Measurements from ENCODE around the gene VSX2.

Gene VSX2

GRCh38 chr14:74238974-74239847 lies at the start of gene VSX2:
Gene VSX2 (plus strand): TSS chr14:74239449. CDS start chr14:74239562, 113 bp downstream.
- DNase-seq (ENCODE audit: low spot score) = no peak

GRCh38 chr14:74190927-74191575 lies 48.2 kb upstream of the VSX2 start:
- DNase-seq (ENCODE audit: low spot score) = no peak

- DNase-seq (ENCODE audit: low spot score) = no peak
These were observed 44.6 kb upstream of the VSX2 start for GRCh38 chr14:74194506-74195274.

- no peak for DNase-seq (ENCODE audit: low spot score)
These were observed 43.6 kb upstream of the VSX2 start for GRCh38 chr14:74195623-74196022.

- no peak for DNase-seq (ENCODE audit: low spot score)
These were observed 40.6 kb upstream of the VSX2 start for GRCh38 chr14:74198441-74199234.

- DNase-seq (ENCODE audit: low spot score) = no peak
These were observed 37.1 kb upstream of the VSX2 start for GRCh38 chr14:74202113-74202512.

GRCh38 chr14:74203639-74204038 lies 35.6 kb upstream of the VSX2 start:
- DNase-seq (ENCODE audit: low spot score) = no peak

- DNase-seq (ENCODE audit: low spot score) = no peak
These were observed 34.8 kb upstream of the VSX2 start for GRCh38 chr14:74204491-74204890.

- DNase-seq (ENCODE audit: low spot score) = no peak
These were observed 33.4 kb upstream of the VSX2 start for GRCh38 chr14:74205882-74206281.

GRCh38 chr14:74207943-74208342 lies 31.3 kb upstream of the VSX2 start:
- DNase-seq (ENCODE audit: low spot score) = no peak

GRCh38 chr14:74208642-74209041 lies 30.6 kb upstream of the VSX2 start:
- DNase-seq (ENCODE audit: low spot score) = no peak

GRCh38 chr14:74211945-74212580 lies 27.2 kb upstream of the VSX2 start:
- DNase-seq (ENCODE audit: low spot score) = no peak

- no peak for DNase-seq (ENCODE audit: low spot score)
These were observed 25.1 kb upstream of the VSX2 start for GRCh38 chr14:74213907-74214803.

GRCh38 chr14:74216671-74217070 lies 22.6 kb upstream of the VSX2 start:
- DNase-seq (ENCODE audit: low spot score) = no peak

- peak; percentile 28 for DNase-seq (ENCODE audit: low spot score)
These were observed 21.4 kb upstream of the VSX2 start for GRCh38 chr14:74217672-74218448.

- DNase-seq (ENCODE audit: low spot score) = no peak
These were observed 20.8 kb upstream of the VSX2 start for GRCh38 chr14:74218462-74218861.

- DNase-seq (ENCODE audit: low spot score) = no peak
These were observed 19.7 kb upstream of the VSX2 start for GRCh38 chr14:74219277-74220205.

- no peak for DNase-seq (ENCODE audit: low spot score)
These were observed 18.3 kb upstream of the VSX2 start for GRCh38 chr14:74220991-74221390.
